Osteocyte (in vitro differentiated cells): Measurements from ENCODE around the gene WIPF2. TPM values are rescaled to one million over a fixed set of nuclear protein-coding genes. Genes with fewer than 3 reads are reported as not detected.

Experiments
- DNase-seq: peaks from one replicate; pipeline ENCODE4 v3.0.0; 2021; ENCODE audit warnings: mixed read lengths; ENCODE audit not compliant: unreplicated experiment; ENCODE audit errors: extremely low spot score
- H3K27ac Mint-ChIP-seq: one replicate; pipeline ENCODE4 v1.8.0; 2021; ENCODE audit warnings: mild to moderate bottlenecking, mixed read lengths; ENCODE audit not compliant: unreplicated experiment
- H3K27me3 Mint-ChIP-seq: one replicate; pipeline ENCODE4 v1.8.0; 2021; ENCODE audit warnings: mixed read lengths; ENCODE audit not compliant: unreplicated experiment
- H3K36me3 Mint-ChIP-seq: one replicate; pipeline ENCODE4 v1.8.0; 2021; ENCODE audit warnings: mixed read lengths; ENCODE audit not compliant: unreplicated experiment
- H3K4me1 Mint-ChIP-seq: one replicate; pipeline ENCODE4 v1.8.0; 2021; ENCODE audit warnings: mixed read lengths; ENCODE audit not compliant: unreplicated experiment
- H3K4me3 Mint-ChIP-seq: one replicate; pipeline ENCODE4 v1.8.0; 2021; ENCODE audit warnings: mild to moderate bottlenecking, moderate library complexity, mixed read lengths; ENCODE audit not compliant: unreplicated experiment
- H3K9me3 Mint-ChIP-seq: one replicate; pipeline ENCODE4 v1.8.0; 2021; ENCODE audit warnings: mixed read lengths; ENCODE audit not compliant: unreplicated experiment
- total RNA-seq: library from RNA; stranded (reverse); gene quantifications from 2 replicates; pipeline ENCODE4 v1.2.1, GENCODE V29; 2021
- TF ChIP-seq, protein P1 (sequence below): fragments of 200-600 bp; sonication (generic); IDR thresholded peaks from 2 replicates; pipeline ENCODE4 v1.5.0; 2021; ENCODE audit warnings: antibody characterized with exemption, mild to moderate bottlenecking, moderate library complexity

WIPF2 gene
- total RNA-seq, 1 donor from 2014 or later: 28.3 TPM

DNA sequence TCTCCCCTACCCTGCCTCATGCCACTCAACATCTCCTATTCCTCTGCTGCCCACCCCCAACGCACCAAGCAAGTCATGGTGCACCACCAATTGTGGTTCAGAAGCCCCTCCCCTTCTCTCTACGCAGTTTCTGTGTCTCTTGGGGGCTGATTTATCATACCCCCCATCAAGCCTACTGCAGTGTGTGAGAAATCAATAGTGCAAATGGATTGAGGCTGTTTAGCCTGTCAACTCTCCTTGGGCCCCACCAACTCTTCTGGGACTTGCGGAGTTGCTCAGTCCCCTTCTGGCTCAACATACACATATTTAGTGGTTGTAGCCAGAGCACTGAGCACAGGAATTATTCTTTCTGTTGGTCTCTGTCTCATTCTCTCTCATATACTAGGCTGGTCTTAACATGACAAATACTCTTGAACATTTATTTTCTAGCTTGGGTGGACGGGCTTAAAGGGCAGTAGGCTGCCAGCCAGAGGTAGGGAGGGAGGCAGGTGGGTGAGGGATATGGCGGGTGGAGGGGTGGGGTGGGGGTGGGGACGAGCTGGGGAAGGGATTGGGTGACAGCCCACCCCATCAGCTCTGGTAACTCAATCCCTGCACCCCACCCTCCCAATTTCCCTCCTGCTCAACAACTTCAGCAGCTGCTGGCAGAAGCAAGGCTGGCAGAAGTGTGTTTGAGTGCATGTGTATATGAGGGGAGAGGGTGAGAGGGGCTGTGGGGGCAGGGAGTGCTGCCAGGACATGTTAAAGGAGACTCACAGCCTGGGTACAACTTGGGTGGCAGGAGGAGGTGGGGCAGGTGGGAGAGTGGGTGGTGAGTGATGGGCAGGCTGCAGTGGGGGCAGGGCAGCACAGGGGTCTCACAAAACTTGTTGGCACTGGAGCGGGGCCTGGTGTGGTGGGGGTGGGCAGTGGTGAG, 94.8 kb downstream of the WIPF2 start:
- Mint-ChIP-seq H3K4me1 (peaks cover 39% of the 10 kb centered on the region), H3K27me3 (no peaks in the 10 kb centered on the region), H3K36me3 (no peaks in the 10 kb centered on the region), H3K27ac (peak overlapping the region; percentile 95), H3K9me3 (no peaks in the 10 kb centered on the region), H3K4me3 (peak overlapping the region; percentile 40)
- TF ChIP-seq, protein P1, sequence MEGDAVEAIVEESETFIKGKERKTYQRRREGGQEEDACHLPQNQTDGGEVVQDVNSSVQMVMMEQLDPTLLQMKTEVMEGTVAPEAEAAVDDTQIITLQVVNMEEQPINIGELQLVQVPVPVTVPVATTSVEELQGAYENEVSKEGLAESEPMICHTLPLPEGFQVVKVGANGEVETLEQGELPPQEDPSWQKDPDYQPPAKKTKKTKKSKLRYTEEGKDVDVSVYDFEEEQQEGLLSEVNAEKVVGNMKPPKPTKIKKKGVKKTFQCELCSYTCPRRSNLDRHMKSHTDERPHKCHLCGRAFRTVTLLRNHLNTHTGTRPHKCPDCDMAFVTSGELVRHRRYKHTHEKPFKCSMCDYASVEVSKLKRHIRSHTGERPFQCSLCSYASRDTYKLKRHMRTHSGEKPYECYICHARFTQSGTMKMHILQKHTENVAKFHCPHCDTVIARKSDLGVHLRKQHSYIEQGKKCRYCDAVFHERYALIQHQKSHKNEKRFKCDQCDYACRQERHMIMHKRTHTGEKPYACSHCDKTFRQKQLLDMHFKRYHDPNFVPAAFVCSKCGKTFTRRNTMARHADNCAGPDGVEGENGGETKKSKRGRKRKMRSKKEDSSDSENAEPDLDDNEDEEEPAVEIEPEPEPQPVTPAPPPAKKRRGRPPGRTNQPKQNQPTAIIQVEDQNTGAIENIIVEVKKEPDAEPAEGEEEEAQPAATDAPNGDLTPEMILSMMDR: no peak
- no peak for DNase-seq

GRCh38 chr17:40314584-40314956, 95.5 kb downstream of the WIPF2 start:
- H3K36me3 Mint-ChIP-seq: no peaks in the 10 kb centered on the region
- peaks cover 45% of the 10 kb centered on the region for H3K4me1 Mint-ChIP-seq
- no peaks in the 10 kb centered on the region for H3K27me3 Mint-ChIP-seq
- peak; percentile 96 for DNase-seq
- TF ChIP-seq, protein P1: no peak
- no peak overlapping the region for H3K4me3 Mint-ChIP-seq
- peak overlapping the region; percentile 95 for H3K27ac Mint-ChIP-seq
- no peaks in the 10 kb centered on the region for H3K9me3 Mint-ChIP-seq

DNA sequence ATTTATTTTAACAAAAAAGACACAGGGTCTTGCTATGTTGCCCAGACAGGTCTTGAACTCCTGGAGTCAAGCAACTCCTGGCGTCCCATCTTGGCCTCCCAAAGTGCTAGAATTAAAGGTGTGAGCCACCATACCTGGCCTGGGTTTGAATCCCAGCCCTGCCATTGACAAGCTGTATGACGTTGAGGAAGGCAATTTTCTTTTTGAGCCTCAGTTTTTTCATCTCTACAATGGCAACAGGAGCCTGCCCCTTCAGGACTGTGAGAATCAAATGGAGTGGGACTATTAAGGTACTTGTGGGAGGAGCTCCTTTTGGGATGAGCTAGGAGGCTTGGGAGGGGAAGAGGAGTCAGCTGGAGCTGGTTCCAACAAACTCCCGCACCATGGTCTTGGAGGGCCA, 96.1 kb downstream of the WIPF2 start:
- TF ChIP-seq, protein P1: no peak
- no peak overlapping the region for H3K4me3 Mint-ChIP-seq
- H3K27ac Mint-ChIP-seq: peak overlapping the region; percentile 69
- no peaks in the 10 kb centered on the region for H3K36me3 Mint-ChIP-seq
- no peaks in the 10 kb centered on the region for H3K9me3 Mint-ChIP-seq
- H3K27me3 Mint-ChIP-seq: no peaks in the 10 kb centered on the region
- peaks cover 51% of the 10 kb centered on the region for H3K4me1 Mint-ChIP-seq
- no peak for DNase-seq

DNA sequence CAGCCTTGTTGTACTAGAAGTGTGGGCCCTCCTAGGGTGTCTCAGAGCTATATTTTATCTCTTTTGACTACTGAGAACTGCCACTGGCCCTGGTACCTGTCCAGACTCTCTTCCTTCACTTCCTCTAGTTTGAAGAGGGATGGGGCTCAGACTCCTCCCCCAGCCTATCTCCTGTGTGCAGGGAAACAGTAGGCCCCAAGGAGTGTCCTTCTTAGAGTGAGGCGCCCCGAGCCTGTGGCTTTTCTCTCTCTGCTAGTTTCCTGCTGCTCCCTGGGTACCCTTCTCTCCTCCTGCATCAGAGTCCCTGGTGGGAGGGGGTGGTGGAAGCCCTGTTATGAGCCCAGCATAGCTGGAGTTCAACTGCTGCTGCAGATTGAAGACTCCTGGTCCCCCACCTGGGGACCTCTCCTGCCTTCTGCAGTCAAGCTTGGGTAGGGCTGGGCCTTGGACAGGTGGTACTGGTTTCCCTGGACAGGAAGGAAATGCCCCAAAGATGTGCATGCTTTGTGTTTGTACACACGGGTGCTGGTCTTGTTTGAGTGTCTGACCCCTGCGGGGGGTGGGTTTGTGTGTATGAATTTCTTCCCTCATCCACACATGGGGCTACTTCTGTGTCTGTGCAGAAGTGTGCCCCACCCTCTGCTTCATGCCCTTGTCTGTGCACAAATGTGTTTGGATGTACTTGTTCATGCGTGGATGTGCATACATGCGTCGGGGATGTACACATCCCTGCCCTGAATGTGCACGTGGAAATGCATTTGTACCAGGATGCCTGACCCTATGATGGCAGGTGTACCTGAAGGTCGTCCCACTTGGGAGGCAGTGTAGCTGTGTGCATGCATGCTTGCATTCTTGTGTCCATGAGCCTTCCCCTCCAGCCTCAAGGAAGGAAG, 96.8 kb downstream of the WIPF2 start:
- peak overlapping the region; percentile 78 for H3K27ac Mint-ChIP-seq
- peak overlapping the region; percentile 35 for H3K4me3 Mint-ChIP-seq
- H3K27me3 Mint-ChIP-seq: no peaks in the 10 kb centered on the region
- no peaks in the 10 kb centered on the region for H3K9me3 Mint-ChIP-seq
- TF ChIP-seq, protein P1: no peak
- no peak for DNase-seq
- peaks cover 58% of the 10 kb centered on the region for H3K4me1 Mint-ChIP-seq
- H3K36me3 Mint-ChIP-seq: no peaks in the 10 kb centered on the region
